ENCODE results near the gene MAFF. TPM values are rescaled to one million over a fixed set of nuclear protein-coding genes. Genes with fewer than 3 reads are reported as not detected.

MAFF gene
- total RNA-seq, 2 donors from 2014 or later = 4.7 to 5.5 TPM

DNA sequence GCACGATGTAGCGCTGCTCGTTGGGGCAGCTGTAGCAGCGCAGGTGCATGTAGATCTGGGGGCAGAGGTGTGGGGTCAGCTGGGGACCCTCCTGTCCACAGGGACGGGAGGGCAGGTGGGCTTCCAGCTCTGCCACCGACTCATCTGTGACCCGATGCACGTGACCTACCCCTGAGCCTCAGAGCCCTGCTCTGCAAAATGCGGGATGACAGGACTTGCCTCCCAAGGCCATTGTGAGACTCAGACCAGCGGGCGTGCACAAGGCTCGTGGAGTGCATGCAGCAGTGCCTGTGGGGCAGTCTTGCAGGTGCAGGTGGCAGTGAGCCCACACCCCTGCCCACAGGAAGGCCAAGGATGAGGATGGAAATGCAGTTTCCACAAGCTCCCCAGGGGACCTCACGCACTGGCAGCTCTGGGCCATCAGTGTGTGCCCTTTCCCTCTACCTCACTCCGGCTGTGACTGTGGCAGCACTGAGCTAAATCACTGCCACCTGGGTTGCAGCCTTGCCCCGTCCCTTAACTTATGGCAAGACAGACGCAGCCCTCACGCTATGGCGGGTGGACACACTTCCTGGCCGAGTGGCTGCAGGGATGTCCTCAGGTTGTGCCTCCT is 44.4 kb downstream of the MAFF start:
- TF ChIP-seq, protein P1, sequence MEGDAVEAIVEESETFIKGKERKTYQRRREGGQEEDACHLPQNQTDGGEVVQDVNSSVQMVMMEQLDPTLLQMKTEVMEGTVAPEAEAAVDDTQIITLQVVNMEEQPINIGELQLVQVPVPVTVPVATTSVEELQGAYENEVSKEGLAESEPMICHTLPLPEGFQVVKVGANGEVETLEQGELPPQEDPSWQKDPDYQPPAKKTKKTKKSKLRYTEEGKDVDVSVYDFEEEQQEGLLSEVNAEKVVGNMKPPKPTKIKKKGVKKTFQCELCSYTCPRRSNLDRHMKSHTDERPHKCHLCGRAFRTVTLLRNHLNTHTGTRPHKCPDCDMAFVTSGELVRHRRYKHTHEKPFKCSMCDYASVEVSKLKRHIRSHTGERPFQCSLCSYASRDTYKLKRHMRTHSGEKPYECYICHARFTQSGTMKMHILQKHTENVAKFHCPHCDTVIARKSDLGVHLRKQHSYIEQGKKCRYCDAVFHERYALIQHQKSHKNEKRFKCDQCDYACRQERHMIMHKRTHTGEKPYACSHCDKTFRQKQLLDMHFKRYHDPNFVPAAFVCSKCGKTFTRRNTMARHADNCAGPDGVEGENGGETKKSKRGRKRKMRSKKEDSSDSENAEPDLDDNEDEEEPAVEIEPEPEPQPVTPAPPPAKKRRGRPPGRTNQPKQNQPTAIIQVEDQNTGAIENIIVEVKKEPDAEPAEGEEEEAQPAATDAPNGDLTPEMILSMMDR (conservative IDR thresholded peaks at IDR 0.05) = no peak
- 94 to 98% methylated on average over 14 to 19 of the region's 19 CpGs for WGBS, 2 experiments (ENCODE audit: insufficient coverage in 1 of 2, insufficient read length in 1 of 2)
- Histone ChIP-seq H3K4me1 (ENCODE audit: control insufficient read depth, insufficient read depth, low read length) (no peaks in the 10 kb centered on the region), H3K9ac (ENCODE audit: extremely low read depth, low read length, poor library complexity, severe bottlenecking) (no peak overlapping the region), H3K27ac (ENCODE audit: low read depth, low read length) (no peak overlapping the region), H3K27me3 (ENCODE audit: control insufficient read depth, insufficient read depth, low read length, poor library complexity, severe bottlenecking) (no peaks in the 10 kb centered on the region), H3K36me3 (ENCODE audit: control insufficient read depth, insufficient read depth, low read length) (peaks cover 13% of the 10 kb centered on the region), H3K9me3 (ENCODE audit: control insufficient read depth, low read length) (no peaks in the 10 kb centered on the region), H3K4me3 (ENCODE audit: low read length) (no peak overlapping the region)
- Mint-ChIP-seq H3K4me3 (no peak overlapping the region), H3K9me3 (peaks cover 2% of the 10 kb centered on the region), H3K36me3 (ENCODE audit: low read depth) (peaks cover 49% of the 10 kb centered on the region), H3K27me3 (ENCODE audit: insufficient read depth) (no peaks in the 10 kb centered on the region), H3K4me1 (peaks cover under 1% of the 10 kb centered on the region), H3K27ac (no peak overlapping the region)
- DNase-seq = no peak

DNA sequence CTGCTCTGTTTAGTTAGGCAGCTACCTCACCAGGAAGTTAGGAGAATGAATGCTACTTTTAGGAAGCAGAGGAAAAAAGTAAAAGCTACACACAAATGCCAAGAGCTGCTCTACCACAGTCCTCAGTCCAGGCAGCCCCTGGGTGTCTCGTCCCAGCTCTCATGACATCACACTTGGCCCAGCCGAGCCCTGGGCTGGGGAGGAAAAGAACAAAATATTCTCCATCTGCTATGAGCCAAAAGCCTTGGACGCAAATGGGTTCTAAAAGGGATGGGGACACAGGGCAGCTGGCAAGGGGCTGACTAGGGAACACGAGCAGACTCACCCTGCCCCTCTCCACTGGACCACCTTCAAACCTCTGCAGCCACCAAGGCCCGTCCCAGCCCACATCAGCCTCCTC is 44.9 kb downstream of the MAFF start:
- Histone ChIP-seq H3K27me3 (ENCODE audit: control insufficient read depth, insufficient read depth, low read length, poor library complexity, severe bottlenecking) (no peaks in the 10 kb centered on the region), H3K36me3 (ENCODE audit: control insufficient read depth, insufficient read depth, low read length) (peaks cover 13% of the 10 kb centered on the region), H3K4me3 (ENCODE audit: low read length) (no peak overlapping the region), H3K4me1 (ENCODE audit: control insufficient read depth, insufficient read depth, low read length) (no peaks in the 10 kb centered on the region), H3K9ac (ENCODE audit: extremely low read depth, low read length, poor library complexity, severe bottlenecking) (no peak overlapping the region), H3K27ac (ENCODE audit: low read depth, low read length) (no peak overlapping the region), H3K9me3 (ENCODE audit: control insufficient read depth, low read length) (no peaks in the 10 kb centered on the region)
- Mint-ChIP-seq H3K27ac (peak overlapping the region; percentile 21), H3K27me3 (ENCODE audit: insufficient read depth) (no peaks in the 10 kb centered on the region), H3K4me3 (no peak overlapping the region), H3K36me3 (ENCODE audit: low read depth) (peaks cover 49% of the 10 kb centered on the region), H3K9me3 (peaks cover 2% of the 10 kb centered on the region), H3K4me1 (no peaks in the 10 kb centered on the region)
- WGBS, 2 experiments (ENCODE audit: insufficient coverage in 1 of 2, insufficient read length in 1 of 2) = 87 to 95% methylated on average over 3 to 5 of the region's 5 CpGs
- no peak for DNase-seq
- TF ChIP-seq, protein P1 (conservative IDR thresholded peaks at IDR 0.05) = no peak

DNA sequence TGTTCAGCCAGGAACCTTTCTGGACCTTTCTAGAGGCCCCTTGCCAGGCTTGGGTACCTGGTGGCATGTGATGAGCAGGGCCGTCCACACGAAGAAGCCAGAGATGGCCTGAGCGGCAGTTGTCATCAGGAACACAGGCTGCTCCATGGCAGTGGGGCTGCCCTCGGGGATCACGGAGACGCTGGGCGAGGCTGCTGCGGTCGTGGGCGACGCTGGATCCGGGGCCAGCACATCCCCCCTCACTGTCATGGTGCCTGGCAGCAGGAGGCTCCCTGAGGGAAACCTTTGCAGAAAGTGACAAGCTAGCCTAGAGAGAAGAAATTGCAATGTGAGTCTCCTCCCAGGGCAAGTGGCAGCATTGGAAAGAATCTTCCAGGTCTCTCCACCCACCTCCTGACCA is 45.9 kb downstream of the MAFF start:
- no peak for DNase-seq
- peaks cover 49% of the 10 kb centered on the region for H3K36me3 Mint-ChIP-seq (ENCODE audit: low read depth)
- H3K9me3 ChIP-seq (ENCODE audit: control insufficient read depth, low read length) = no peaks in the 10 kb centered on the region
- H3K9ac ChIP-seq (ENCODE audit: extremely low read depth, low read length, poor library complexity, severe bottlenecking) = no peak overlapping the region
- H3K4me3 ChIP-seq (ENCODE audit: low read length) = no peak overlapping the region
- no peak overlapping the region for H3K4me3 Mint-ChIP-seq
- H3K36me3 ChIP-seq (ENCODE audit: control insufficient read depth, insufficient read depth, low read length) = peaks cover 13% of the 10 kb centered on the region
- no peaks in the 10 kb centered on the region for H3K27me3 Mint-ChIP-seq (ENCODE audit: insufficient read depth)
- WGBS, 2 experiments (ENCODE audit: insufficient coverage in 1 of 2, insufficient read length in 1 of 2) = 92 to 98% methylated on average over 8 to 12 of the region's 12 CpGs
- no peak overlapping the region for H3K27ac ChIP-seq (ENCODE audit: low read depth, low read length)
- H3K9me3 Mint-ChIP-seq = peaks cover 2% of the 10 kb centered on the region
- no peaks in the 10 kb centered on the region for H3K4me1 ChIP-seq (ENCODE audit: control insufficient read depth, insufficient read depth, low read length)
- no peaks in the 10 kb centered on the region for H3K27me3 ChIP-seq (ENCODE audit: control insufficient read depth, insufficient read depth, low read length, poor library complexity, severe bottlenecking)
- TF ChIP-seq, protein P1 (conservative IDR thresholded peaks at IDR 0.05) = no peak
- H3K27ac Mint-ChIP-seq = no peak overlapping the region
- H3K4me1 Mint-ChIP-seq = no peaks in the 10 kb centered on the region

Data from endodermal cell (in vitro differentiated cells).